HepG2 (cell line): ENCODE measurements around the gene AEN. TPM values are rescaled to one million over a fixed set of nuclear protein-coding genes. Genes with fewer than 3 reads are reported as not detected.
A peak's percentile ranks its signal among the peaks of the same experiment; 100 is the strongest.

Source experiments
- ARHGAP35 ChIP-seq: sonication (generic); formaldehyde crosslinking; IDR thresholded peaks from 2 replicates; pipeline ENCODE4 v1.9.0; 2022; ENCODE audit warnings: mild to moderate bottlenecking, inconsistent platforms, moderate library complexity, missing genetic modification reagents, borderline replicate concordance
- HNRNPH1 ChIP-seq: fragments of 200-400 bp; formaldehyde crosslinking; optimal IDR thresholded peaks from 2 replicates; pipeline ENCODE3; 2017; ENCODE audit warnings: mild to moderate bottlenecking, low read depth, low read length
- HNRNPUL1 ChIP-seq: fragments of 200-400 bp; formaldehyde crosslinking; IDR thresholded peaks from 2 replicates; pipeline ENCODE4 v1.6.1; 2017; ENCODE audit warnings: low read depth, mild to moderate bottlenecking, low read length, moderate library complexity
- ISX ChIP-seq: sonication (generic); formaldehyde crosslinking; conservative IDR thresholded peaks from 2 replicates; pipeline ENCODE4 v1.5.0; 2020; ENCODE audit warnings: missing genetic modification reagents
- MTA3 ChIP-seq: sonication (generic); formaldehyde crosslinking; IDR thresholded peaks from 2 replicates; pipeline ENCODE4 v1.4.0; 2020; ENCODE audit warnings: missing genetic modification reagents
- NCOR1 ChIP-seq: fragments of 200-600 bp; sonication (generic); IDR thresholded peaks from 2 replicates; pipeline ENCODE4 v1.7.0; 2017; ENCODE audit warnings: antibody characterized with exemption, low read length, borderline replicate concordance
- TSC22D2 ChIP-seq: sonication (generic); formaldehyde crosslinking; IDR thresholded peaks from 2 replicates; pipeline ENCODE4 v1.5.1; 2020; ENCODE audit warnings: missing genetic modification reagents, mild to moderate bottlenecking, borderline replicate concordance
- ZNF256 ChIP-seq: sonication (generic); formaldehyde crosslinking; conservative IDR thresholded peaks from 2 replicates; pipeline ENCODE4 v1.4.0; 2020; ENCODE audit warnings: missing genetic modification reagents
- ZNF431 ChIP-seq: sonication (generic); formaldehyde crosslinking; IDR thresholded peaks from 2 replicates; pipeline ENCODE4 v1.9.0; 2022; ENCODE audit warnings: missing genetic modification reagents, low read depth, mild to moderate bottlenecking, borderline replicate concordance
- ZNF501 ChIP-seq: sonication (generic); formaldehyde crosslinking; IDR thresholded peaks from 2 replicates; pipeline ENCODE4 v1.5.1; 2020; ENCODE audit warnings: mild to moderate bottlenecking, moderate library complexity, missing genetic modification reagents
- ZNF652 ChIP-seq: IDR thresholded peaks from 2 replicates; pipeline ENCODE4 v1.6.1; 2016; ENCODE audit warnings: low read depth, borderline replicate concordance
- ZNF878 ChIP-seq: sonication (generic); formaldehyde crosslinking; IDR thresholded peaks from 2 replicates; pipeline ENCODE4 v1.8.1; 2023; ENCODE audit warnings: mild to moderate bottlenecking, missing genetic modification reagents, moderate library complexity
- polyA plus RNA-seq, 8 experiments: library from polyadenylated mRNA; depleted of rRNA in 3 of 8; stranded (reverse) in 7 of 8; unstranded in 1 of 8; fragments of >200 nt; fragmentation: Illumina TruSeq in 4 of 8; extraction: Trizol in 4 of 8; gene quantifications; 2 replicates each; pipeline versions ENCODE4 v1.2.1 to v1.2.3, GENCODE V29; 2011 to 2016; ENCODE audit warnings: low read depth in 4 of 8, missing spikeins in 1 of 8, mixed read lengths in 1 of 8; ENCODE audit not compliant: insufficient read depth in 1 of 8
- total RNA-seq, 5 experiments: library from RNA; depleted of rRNA; stranded (reverse); fragments of >200 nt; fragmentation: Illumina TruSeq; extraction: Trizol; gene quantifications; 2 replicates each; pipeline ENCODE4 v1.2.3, GENCODE V29; 2016; ENCODE audit warnings: low read depth in 1 of 5
- TF ChIP-seq, protein P1 (sequence below): IDR thresholded peaks from 2 replicates; pipeline ENCODE4 v1.6.1; 2016; ENCODE audit warnings: low read depth, missing genetic modification reagents, missing compliant biosample characterization
- TF ChIP-seq, protein P2 (sequence below): sonication (generic); formaldehyde crosslinking; IDR thresholded peaks from 2 replicates; pipeline ENCODE4 v1.9.0; 2022; ENCODE audit warnings: missing genetic modification reagents, mild to moderate bottlenecking, borderline replicate concordance
- TF ChIP-seq, protein P3 (sequence below): sonication (generic); formaldehyde crosslinking; IDR thresholded peaks from 2 replicates; pipeline ENCODE4 v1.8.1; 2023; ENCODE audit warnings: mild to moderate bottlenecking, missing genetic modification reagents, borderline replicate concordance
- TF ChIP-seq, protein P4 (sequence below): sonication (generic); formaldehyde crosslinking; IDR thresholded peaks from 2 replicates; pipeline ENCODE4 v1.5.1; 2020; ENCODE audit warnings: mild to moderate bottlenecking, missing genetic modification reagents, borderline replicate concordance

Gene AEN
- total and polyA plus RNA-seq, 2 of the 13 experiments (the other 11 are each of a cell fraction or from before 2014, with no cell fraction given), result 51.3 to 118 TPM

DNA sequence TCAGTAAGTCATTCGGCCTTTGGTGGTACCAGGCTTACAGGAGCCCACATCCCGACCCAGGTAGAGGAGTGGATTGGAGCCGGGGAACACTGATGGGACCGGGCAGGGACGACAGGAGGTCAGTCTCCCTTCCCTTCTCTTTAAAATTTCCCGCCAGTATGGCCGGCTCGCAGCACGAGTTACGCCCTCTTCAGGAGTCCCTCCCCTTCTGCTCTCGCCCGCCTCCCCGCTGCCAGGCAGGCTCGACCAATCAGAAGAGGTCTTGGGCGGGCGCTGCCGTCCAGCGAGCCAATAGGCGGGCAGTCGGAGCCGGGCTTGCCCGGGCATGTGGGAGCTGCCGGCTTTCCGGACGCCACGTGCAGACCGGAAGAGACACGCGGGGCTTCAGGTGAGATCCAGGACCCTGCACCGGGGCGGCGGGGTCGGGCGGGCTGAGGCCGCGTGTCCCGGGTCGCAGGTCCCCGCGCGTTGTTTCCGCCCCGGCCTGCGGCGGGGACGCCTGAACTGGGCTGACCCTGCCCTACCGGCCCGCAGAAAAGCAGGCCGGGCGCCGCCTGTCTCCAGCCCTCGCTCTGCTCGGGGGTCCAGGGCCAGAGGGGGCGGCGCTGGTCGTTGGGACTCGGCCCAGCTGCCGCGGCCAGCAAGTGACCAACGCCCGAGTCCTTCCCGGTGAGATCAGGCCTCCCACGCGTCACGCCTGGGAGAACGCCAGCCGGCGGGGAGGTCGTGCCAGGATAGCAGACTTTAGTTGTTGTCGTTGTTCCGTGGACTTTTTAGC, at the start of gene AEN (continued):
- TF ChIP-seq, protein P1, sequence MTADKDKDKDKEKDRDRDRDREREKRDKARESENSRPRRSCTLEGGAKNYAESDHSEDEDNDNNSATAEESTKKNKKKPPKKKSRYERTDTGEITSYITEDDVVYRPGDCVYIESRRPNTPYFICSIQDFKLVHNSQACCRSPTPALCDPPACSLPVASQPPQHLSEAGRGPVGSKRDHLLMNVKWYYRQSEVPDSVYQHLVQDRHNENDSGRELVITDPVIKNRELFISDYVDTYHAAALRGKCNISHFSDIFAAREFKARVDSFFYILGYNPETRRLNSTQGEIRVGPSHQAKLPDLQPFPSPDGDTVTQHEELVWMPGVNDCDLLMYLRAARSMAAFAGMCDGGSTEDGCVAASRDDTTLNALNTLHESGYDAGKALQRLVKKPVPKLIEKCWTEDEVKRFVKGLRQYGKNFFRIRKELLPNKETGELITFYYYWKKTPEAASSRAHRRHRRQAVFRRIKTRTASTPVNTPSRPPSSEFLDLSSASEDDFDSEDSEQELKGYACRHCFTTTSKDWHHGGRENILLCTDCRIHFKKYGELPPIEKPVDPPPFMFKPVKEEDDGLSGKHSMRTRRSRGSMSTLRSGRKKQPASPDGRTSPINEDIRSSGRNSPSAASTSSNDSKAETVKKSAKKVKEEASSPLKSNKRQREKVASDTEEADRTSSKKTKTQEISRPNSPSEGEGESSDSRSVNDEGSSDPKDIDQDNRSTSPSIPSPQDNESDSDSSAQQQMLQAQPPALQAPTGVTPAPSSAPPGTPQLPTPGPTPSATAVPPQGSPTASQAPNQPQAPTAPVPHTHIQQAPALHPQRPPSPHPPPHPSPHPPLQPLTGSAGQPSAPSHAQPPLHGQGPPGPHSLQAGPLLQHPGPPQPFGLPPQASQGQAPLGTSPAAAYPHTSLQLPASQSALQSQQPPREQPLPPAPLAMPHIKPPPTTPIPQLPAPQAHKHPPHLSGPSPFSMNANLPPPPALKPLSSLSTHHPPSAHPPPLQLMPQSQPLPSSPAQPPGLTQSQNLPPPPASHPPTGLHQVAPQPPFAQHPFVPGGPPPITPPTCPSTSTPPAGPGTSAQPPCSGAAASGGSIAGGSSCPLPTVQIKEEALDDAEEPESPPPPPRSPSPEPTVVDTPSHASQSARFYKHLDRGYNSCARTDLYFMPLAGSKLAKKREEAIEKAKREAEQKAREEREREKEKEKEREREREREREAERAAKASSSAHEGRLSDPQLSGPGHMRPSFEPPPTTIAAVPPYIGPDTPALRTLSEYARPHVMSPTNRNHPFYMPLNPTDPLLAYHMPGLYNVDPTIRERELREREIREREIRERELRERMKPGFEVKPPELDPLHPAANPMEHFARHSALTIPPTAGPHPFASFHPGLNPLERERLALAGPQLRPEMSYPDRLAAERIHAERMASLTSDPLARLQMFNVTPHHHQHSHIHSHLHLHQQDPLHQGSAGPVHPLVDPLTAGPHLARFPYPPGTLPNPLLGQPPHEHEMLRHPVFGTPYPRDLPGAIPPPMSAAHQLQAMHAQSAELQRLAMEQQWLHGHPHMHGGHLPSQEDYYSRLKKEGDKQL, result no peak
- TF ChIP-seq ZNF256 (CRISPR knock-in tag), result peak; percentile 79; the same call in 1 of the 2 replicates
- TF ChIP-seq ZNF652, result no peak
- peak; percentile 84; the same call in 1 of the 2 replicates for TF ChIP-seq ZNF878
- no peak; the same call in 1 of the 2 replicates for TF ChIP-seq ISX (CRISPR knock-in tag)
- TF ChIP-seq HNRNPH1, result no peak
- peak; percentile 89 for TF ChIP-seq ZNF431 (CRISPR knock-in tag)
- TF ChIP-seq ZNF501 (CRISPR knock-in tag), result peak; percentile 36
- TF ChIP-seq NCOR1, result no peak; the same call in 1 of the 2 replicates
- TF ChIP-seq, protein P2, sequence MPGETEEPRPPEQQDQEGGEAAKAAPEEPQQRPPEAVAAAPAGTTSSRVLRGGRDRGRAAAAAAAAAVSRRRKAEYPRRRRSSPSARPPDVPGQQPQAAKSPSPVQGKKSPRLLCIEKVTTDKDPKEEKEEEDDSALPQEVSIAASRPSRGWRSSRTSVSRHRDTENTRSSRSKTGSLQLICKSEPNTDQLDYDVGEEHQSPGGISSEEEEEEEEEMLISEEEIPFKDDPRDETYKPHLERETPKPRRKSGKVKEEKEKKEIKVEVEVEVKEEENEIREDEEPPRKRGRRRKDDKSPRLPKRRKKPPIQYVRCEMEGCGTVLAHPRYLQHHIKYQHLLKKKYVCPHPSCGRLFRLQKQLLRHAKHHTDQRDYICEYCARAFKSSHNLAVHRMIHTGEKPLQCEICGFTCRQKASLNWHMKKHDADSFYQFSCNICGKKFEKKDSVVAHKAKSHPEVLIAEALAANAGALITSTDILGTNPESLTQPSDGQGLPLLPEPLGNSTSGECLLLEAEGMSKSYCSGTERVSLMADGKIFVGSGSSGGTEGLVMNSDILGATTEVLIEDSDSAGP, result peak; percentile 83
- TF ChIP-seq HNRNPUL1, result no peak
- TF ChIP-seq, protein P3, sequence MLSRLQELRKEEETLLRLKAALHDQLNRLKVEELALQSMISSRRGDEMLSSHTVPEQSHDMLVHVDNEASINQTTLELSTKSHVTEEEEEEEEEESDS (CRISPR knock-in tag), result no peak; the same call in 1 of the 2 replicates
- no peak for TF ChIP-seq MTA3
- TF ChIP-seq, protein P4, sequence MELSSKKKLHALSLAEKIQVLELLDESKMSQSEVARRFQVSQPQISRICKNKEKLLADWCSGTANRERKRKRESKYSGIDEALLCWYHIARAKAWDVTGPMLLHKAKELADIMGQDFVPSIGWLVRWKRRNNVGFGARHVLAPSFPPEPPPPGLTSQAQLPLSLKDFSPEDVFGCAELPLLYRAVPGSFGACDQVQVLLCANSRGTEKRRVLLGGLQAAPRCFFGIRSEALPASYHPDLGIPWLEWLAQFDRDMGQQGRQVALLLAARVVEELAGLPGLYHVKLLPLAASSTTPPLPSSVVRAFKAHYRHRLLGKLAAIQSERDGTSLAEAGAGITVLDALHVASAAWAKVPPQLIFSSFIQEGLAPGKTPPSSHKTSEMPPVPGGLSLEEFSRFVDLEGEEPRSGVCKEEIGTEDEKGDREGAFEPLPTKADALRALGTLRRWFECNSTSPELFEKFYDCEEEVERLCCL, result no peak; the same call in 1 of the 2 replicates
- peak; percentile 22; the same call in 1 of the 2 replicates for TF ChIP-seq ARHGAP35 (CRISPR knock-in tag)
- no peak for TF ChIP-seq TSC22D2
